NB4 (cell line): Measurements from ENCODE around the gene TPRA1.

Source experiments
- CTCF ChIP-seq: IDR thresholded peaks from one replicate; pipeline ENCODE4 v1.5.1; 2012; ENCODE audit warnings: low read depth, low read length
- MAX ChIP-seq: IDR thresholded peaks from 2 replicates; pipeline ENCODE4 v1.6.1; 2011; ENCODE audit warnings: low read depth, low read length
- MYC ChIP-seq: IDR thresholded peaks from 2 replicates; pipeline ENCODE4 v1.6.1; 2011; ENCODE audit warnings: low read depth, low read length
- POLR2A ChIP-seq: IDR thresholded peaks from 2 replicates; pipeline ENCODE4 v1.6.1; 2011; ENCODE audit warnings: mild to moderate bottlenecking; ENCODE audit not compliant: insufficient read length; ENCODE audit errors: extremely low read depth

GRCh38 chr3:127613406-127613805 lies 22.9 kb upstream of the TPRA1 start:
- TF ChIP-seq POLR2A (no peak), CTCF (no peak), MAX (no peak), MYC (no peak)
